Skeletal muscle tissue (tissue), 4 donors: ENCODE measurements around the gene CHST12. TPM values are rescaled to one million over a fixed set of nuclear protein-coding genes. Genes with fewer than 3 reads are reported as not detected.
"Not testable (repeated sequence)": the region's sequence is repeated elsewhere in the genome, so short reads cannot be mapped to it uniquely, and the experiment has no call there.

Source experiments
- H3K27ac ChIP-seq: one replicate; pipeline ENCODE4 v1.7.0; 2013; ENCODE audit warnings: mild to moderate bottlenecking, low read depth, low read length, inconsistent platforms
- H3K27me3 ChIP-seq, 3 donors: one replicate each; pipeline ENCODE4 v1.7.0; 2013; ENCODE audit warnings: low read length in 3 of 3; ENCODE audit not compliant: control insufficient read depth in 3 of 3, insufficient read depth in 3 of 3
- H3K36me3 ChIP-seq, 3 donors: one replicate each; pipeline ENCODE4 v1.7.0; 2013; ENCODE audit warnings: low read length in 3 of 3; ENCODE audit not compliant: control insufficient read depth in 3 of 3, insufficient read depth in 3 of 3
- H3K4me1 ChIP-seq, 3 donors: one replicate each; pipeline ENCODE4 v1.7.0; 2013; ENCODE audit warnings: low read length in 3 of 3, mild to moderate bottlenecking in 3 of 3; ENCODE audit not compliant: control insufficient read depth in 3 of 3, insufficient read depth in 3 of 3
- H3K4me3 ChIP-seq, 3 donors: one replicate each; pipeline ENCODE4 v1.7.0; 2013; ENCODE audit warnings: low read length in 3 of 3
- H3K9ac ChIP-seq, 3 donors: one replicate each; pipeline ENCODE4 v1.7.0; 2013; ENCODE audit warnings: low read length in 3 of 3, mild to moderate bottlenecking in 3 of 3, moderate library complexity in 2 of 3, low read depth in 1 of 3
- H3K9me3 ChIP-seq, 3 donors: one replicate each; pipeline ENCODE4 v1.7.0; 2013; ENCODE audit warnings: low read length in 3 of 3; ENCODE audit not compliant: control insufficient read depth in 3 of 3
- total RNA-seq: library from RNA; depleted of rRNA; stranded (reverse); fragments of >200 nt; gene quantifications from one replicate; pipeline ENCODE4 v1.2.3, GENCODE V29; 2014
- donor health status: Osteomylitis.

CHST12 gene
- total RNA-seq, 1 donor from 2014 or later = 1.0 TPM

DNA sequence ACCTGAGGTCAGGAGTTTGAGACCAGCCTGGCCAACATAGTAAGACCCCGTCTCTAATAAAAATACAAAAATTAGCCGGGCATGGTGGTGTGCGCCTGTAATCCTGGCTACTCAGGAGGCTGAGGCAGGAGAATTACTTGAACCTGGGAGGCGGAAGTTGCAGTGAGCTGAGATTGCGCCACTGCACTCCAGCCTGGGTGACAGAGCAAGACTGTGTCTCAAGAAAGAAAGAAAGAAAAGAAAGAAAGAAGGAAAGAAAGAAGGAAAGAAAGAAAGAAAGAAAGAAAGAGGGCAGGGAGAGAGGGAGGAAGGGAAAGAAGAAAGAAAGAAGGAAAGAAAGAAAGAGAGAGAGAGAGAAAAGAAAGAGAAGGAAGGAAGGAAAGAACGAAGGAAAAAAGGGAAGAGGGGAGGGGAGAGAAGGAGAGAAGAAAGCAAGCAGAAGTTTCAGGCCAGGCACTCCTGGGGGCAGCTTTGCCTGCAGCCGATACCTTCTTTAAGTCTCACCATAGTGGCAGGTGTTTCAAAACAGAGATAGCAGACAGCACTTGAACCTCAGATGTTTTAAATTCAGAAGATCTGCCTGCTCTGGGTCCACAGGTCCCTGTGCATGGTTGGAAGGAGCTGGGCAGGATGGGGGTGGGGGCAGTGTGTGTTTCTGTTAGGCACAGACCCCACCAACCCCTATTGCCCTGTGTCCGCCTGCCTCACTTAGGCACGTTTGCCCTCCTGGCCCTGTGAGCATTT lies 66.2 kb downstream of the CHST12 start:
- H3K4me3 ChIP-seq, H3K9ac ChIP-seq, H3K4me1 ChIP-seq, H3K27ac ChIP-seq, H3K36me3 ChIP-seq, H3K9me3 ChIP-seq: not testable (repeated sequence)
- peaks cover 10 to 22% (median 18%) of the 10 kb centered on the region in 3 donors for H3K27me3 ChIP-seq

DNA sequence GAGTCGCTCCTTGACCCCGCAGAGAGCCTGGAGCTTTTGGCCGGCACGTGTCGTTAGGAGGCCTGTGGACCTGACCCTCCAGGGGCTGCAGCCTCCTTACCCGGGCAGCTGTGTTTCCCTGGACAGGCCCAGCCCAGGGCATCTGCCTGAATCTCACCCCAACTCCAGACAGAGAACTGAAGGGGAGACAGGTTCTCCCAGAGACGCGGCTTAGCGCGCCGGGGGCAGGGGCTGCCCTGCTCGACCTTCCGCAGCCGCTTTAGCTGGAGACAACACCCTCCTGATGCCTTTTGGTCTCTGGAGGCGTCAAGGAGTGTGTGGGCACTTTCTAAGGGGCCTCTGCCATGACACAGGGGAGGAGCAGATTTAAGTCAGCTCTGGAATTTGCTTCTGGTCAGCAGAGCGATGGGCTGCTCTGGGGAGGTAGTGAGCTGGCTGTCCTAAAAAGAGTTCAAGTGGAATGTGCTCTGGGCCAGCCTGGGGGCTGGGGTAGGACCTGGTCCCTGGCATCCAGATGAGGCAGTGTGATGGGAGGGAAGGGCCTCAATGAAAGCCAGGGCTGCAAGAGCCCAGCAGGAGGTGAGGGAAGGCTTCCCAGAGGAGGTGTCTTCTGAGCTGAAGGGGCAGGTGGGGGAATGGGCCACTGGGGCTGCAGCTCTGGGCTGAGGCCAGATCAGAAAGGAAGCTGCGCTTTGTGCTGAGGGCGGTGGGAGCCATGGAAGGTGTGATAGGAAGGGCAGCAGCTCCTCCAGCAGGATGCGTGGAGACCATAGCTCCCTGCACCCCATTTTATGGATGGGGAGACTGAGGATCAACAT lies 67.0 kb downstream of the CHST12 start:
- no peak overlapping the region for H3K9ac ChIP-seq
- H3K4me1 ChIP-seq = peaks cover 0 to 4% (median 0%) of the 10 kb centered on the region in 3 donors
- H3K36me3 ChIP-seq = no peaks in the 10 kb centered on the region
- H3K27me3 ChIP-seq = peaks cover 10 to 22% (median 18%) of the 10 kb centered on the region in 3 donors
- no peaks in the 10 kb centered on the region for H3K9me3 ChIP-seq
- no peak overlapping the region for H3K27ac ChIP-seq
- no peak overlapping the region for H3K4me3 ChIP-seq

DNA sequence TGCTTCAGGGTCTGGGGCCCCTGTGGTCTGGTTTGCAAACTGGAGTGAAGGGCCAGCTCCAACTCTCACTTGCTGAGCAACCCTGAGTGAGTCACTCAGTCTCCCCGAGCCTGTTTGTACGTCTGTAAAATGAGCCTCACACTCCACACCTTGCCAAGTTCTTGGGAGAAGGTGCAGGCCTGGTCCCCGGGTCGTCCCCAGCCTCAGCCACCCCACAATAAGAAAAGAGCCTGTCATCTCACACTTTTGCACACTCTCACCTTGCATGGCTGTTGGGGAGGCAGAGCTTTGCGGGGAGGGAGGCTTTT lies 67.6 kb downstream of the CHST12 start:
- H3K4me1 ChIP-seq = peaks cover 0 to 4% (median 0%) of the 10 kb centered on the region in 3 donors
- no peak overlapping the region for H3K9ac ChIP-seq
- no peaks in the 10 kb centered on the region for H3K9me3 ChIP-seq
- no peak overlapping the region for H3K27ac ChIP-seq
- no peak overlapping the region for H3K4me3 ChIP-seq
- peaks cover 10 to 24% (median 18%) of the 10 kb centered on the region in 3 donors for H3K27me3 ChIP-seq
- H3K36me3 ChIP-seq = no peaks in the 10 kb centered on the region

DNA sequence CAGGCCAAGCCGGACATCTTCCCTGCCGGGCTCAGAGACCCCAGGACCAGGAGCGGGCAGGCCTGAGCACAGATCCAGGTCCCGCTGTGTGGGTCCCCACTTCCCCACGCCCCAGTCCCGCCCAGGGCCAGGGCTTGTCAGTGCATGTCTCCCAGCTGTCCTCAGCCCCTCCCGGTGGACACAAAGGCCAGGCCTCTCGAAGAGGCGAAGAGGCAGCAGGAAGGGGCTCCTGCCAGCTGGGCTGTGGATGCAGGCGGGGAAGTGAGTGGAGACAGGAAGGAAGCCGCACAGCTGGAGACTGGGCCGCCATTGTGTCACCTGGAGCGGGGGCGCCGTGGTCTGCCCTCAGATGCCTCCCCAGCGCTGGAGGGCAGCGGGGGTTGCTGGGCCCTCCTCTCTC lies 68.0 kb downstream of the CHST12 start:
- H3K9me3 ChIP-seq = no peaks in the 10 kb centered on the region
- H3K4me1 ChIP-seq = peaks cover 0 to 4% (median 0%) of the 10 kb centered on the region in 3 donors
- no peak overlapping the region for H3K27ac ChIP-seq
- no peak overlapping the region for H3K4me3 ChIP-seq
- no peaks in the 10 kb centered on the region for H3K36me3 ChIP-seq
- H3K27me3 ChIP-seq = peaks cover 10 to 24% (median 18%) of the 10 kb centered on the region in 3 donors
- no peak overlapping the region for H3K9ac ChIP-seq

DNA sequence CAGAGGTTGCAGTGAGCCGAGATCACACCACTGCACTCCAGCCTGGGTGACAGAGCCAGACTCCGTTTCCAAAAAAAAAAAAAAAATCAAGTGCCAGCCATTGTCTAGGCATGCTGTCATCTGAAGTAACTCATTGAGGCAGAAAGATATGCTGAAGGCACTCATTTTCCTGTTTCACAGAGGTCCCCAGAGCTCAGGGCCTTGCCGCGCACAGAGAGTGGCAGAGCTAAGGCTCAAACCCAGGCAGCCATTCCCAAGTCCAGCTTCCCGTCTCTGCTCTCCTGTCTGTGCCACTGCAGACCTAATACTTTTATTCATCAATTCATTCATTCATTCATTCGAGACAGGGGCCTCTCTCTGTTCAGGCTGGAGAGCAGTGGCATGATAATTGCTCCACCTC lies 69.3 kb downstream of the CHST12 start:
- H3K9me3 ChIP-seq = no peaks in the 10 kb centered on the region
- H3K36me3 ChIP-seq = no peaks in the 10 kb centered on the region
- no peak overlapping the region for H3K27ac ChIP-seq
- no peak overlapping the region for H3K9ac ChIP-seq
- peaks cover 14 to 31% (median 20%) of the 10 kb centered on the region in 3 donors for H3K27me3 ChIP-seq
- H3K4me3 ChIP-seq = no peak overlapping the region
- peaks cover under 1 to 9% (median 8%) of the 10 kb centered on the region in 3 donors for H3K4me1 ChIP-seq

DNA sequence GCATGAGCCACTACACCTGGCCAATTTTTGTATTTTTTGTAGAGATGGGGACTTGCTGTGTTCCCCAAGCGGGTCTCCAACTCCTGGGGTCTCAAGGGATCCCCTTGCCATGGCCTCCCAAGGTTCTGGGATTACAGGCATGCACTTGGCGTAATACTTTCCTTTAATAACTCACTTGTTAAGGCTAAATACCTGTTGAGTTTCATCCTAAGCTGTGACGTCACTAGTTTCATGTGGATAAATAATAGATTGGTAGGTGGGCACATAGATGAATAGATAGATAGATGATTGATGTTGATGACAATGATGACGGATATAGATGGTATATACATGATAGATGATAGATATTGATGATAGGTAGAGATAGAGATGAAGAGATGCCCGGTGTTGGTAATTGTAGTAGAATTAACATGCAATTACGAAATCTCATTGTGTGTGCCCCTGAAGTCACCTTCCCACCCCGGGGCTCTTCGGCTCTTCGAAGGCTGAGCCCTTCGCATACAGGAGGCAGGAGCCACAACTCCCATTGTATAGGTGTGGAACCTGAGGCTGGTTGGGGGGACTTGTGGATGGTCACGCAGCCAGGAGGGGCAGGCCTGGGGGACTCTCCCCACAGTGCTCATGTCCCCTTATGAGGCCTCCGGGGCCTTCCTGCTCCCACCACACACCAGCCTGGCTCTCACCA lies 70.2 kb downstream of the CHST12 start:
- peaks cover 9 to 17% (median 16%) of the 10 kb centered on the region in 3 donors for H3K4me1 ChIP-seq

DNA sequence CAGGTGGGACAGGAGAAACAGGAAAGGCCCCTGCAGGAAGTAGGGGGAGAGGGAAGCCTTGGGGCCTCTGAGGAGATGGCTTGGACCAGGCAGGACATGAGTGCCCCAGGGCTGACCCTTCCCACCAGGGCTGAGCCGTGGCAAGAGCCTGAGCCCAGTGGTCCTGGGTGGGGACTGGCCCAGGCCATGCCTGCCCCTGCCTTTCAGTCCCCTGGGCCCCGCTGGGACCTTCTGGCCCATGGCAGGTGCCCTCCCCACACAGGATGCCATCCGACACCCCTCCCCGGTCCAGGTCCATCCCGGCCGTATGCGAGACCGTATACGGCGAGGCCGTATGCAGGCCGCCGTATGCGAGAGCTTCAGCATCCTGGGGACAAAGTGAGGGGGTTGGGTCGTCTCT lies 70.8 kb downstream of the CHST12 start:
- H3K36me3 ChIP-seq = no peaks in the 10 kb centered on the region
- no peak overlapping the region for H3K4me3 ChIP-seq
- peaks cover 15 to 23% (median 20%) of the 10 kb centered on the region in 3 donors for H3K4me1 ChIP-seq
- no peak overlapping the region for H3K9ac ChIP-seq
- H3K27me3 ChIP-seq = peaks cover 27 to 40% (median 28%) of the 10 kb centered on the region in 3 donors
- H3K27ac ChIP-seq = no peak overlapping the region
- no peaks in the 10 kb centered on the region for H3K9me3 ChIP-seq

More for the DNA sequence above, 70.2 kb downstream of the CHST12 start:
- H3K27ac ChIP-seq = no peak overlapping the region
- no peak overlapping the region for H3K4me3 ChIP-seq
- no peaks in the 10 kb centered on the region for H3K36me3 ChIP-seq
- no peak overlapping the region for H3K9ac ChIP-seq
- H3K9me3 ChIP-seq = no peaks in the 10 kb centered on the region
- peaks cover 23 to 38% (median 23%) of the 10 kb centered on the region in 3 donors for H3K27me3 ChIP-seq

DNA sequence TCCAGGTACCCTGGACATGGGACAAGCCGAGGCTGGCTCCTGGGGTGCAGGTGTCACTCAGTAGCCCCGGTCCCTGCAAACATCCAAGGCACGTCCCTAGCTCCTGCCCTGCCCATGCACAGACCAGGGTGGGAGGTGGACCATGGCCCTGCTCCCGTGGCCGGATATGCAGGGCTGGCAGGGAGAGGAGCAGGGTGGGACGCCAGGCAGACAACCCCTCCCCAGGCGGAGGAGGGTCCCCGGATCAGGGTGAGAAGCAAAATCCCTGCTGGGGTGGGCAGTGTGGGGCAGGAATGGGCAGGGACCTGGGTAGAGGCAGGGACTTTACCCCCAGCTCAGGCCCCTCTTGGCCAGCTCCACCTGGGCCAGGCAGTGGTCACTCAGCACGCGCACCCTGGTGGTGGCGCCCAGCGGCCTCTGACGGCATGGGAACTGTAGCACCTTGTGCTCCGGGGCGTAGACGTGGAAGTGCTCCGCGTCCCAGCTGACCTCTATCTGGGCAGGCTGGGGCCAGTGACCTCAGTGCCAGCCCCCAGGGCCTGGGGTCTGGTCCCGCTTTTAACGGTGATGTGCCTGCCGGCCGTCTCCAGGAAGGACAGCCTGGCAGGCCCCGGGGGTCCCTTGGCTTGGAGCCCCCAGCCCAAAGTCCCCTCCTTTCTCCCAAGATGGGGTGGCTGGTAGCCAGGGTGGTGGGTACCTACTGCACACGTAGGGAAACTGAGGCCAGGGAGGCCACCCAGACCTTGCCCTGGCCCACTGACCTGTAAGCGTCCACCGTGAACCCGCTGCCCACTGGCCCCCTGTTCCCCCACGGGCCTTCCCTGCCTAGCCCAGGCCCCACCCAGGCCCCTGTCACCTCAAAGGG lies 71.6 kb downstream of the CHST12 start:
- Histone ChIP-seq H3K36me3 (no peaks in the 10 kb centered on the region), H3K27ac (no peak overlapping the region), H3K4me1 (peaks cover 16 to 26% (median 22%) of the 10 kb centered on the region in 3 donors), H3K27me3 (peaks cover 31 to 47% (median 31%) of the 10 kb centered on the region in 3 donors), H3K4me3 (no peak overlapping the region), H3K9me3 (no peaks in the 10 kb centered on the region), H3K9ac (no peak overlapping the region)

DNA sequence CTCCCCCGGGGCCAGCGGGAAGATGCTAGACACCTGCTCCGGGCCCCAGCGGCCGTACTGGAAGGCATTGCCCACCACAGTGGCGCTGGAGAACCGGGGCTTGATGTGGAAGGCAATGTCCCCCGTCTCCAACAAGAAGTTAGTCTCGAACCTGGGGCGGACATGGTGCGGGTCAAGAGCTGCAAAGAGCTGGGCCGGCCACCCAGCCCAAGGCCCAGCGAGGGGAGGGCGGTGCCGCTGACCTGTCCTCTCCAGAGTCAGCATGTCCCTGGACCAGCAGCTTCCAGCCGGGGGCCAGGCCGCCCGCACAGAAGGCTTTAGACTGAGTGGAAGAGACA lies 72.2 kb downstream of the CHST12 start:
- Histone ChIP-seq H3K4me1 (peaks cover 16 to 26% (median 24%) of the 10 kb centered on the region in 3 donors), H3K4me3 (no peak overlapping the region), H3K27me3 (peaks cover 35 to 47% (median 36%) of the 10 kb centered on the region in 3 donors)

More for the DNA sequence above, 72.2 kb downstream of the CHST12 start:
- no peak overlapping the region for H3K9ac ChIP-seq
- H3K36me3 ChIP-seq = no peaks in the 10 kb centered on the region
- no peaks in the 10 kb centered on the region for H3K9me3 ChIP-seq
- no peak overlapping the region for H3K27ac ChIP-seq
